Body of pancreas (tissue), 4 donors: ENCODE results near the gene ARHGAP9. TPM values are rescaled to one million over a fixed set of nuclear protein-coding genes. Genes with fewer than 3 reads are reported as not detected.

Source experiments
- ATAC-seq: fragments of 150-250 bp; one replicate; pipeline ENCODE4 v1.9.1; 2016
- DNase-seq, 4 donors: peaks; one replicate each; pipeline ENCODE4 v3.0.0-alpha.2; 2019
- H3K27ac ChIP-seq, 4 donors: fragments of 200-600 bp; sonication (generic); 1 replicate in 3 of 4; 2 replicates in 1 of 4; pipeline versions ENCODE4 v1.5.1 to v1.6.1; 2016 to 2019; ENCODE audit warnings: mild to moderate bottlenecking in 1 of 4, mixed read lengths in 1 of 4, moderate library complexity in 1 of 4
- H3K27me3 ChIP-seq, 2 donors: fragments of 200-600 bp; sonication (generic); one replicate each; pipeline ENCODE4 v1.6.0; 2016; ENCODE audit warnings: mild to moderate bottlenecking in 1 of 2
- H3K36me3 ChIP-seq, 2 donors: fragments of 200-600 bp; sonication (generic); replicated peaks in 1 of 2; 2 replicates each; pipeline ENCODE4 v1.5.1; 2016; ENCODE audit warnings: low read depth in 2 of 2; ENCODE audit not compliant: insufficient read depth in 1 of 2
- H3K4me1 ChIP-seq: fragments of 200-600 bp; sonication (generic); one replicate; pipeline ENCODE4 v1.6.0; 2016
- H3K4me3 ChIP-seq, 2 donors: fragments of 200-600 bp; sonication (generic); 1 replicate in 1 of 2; 2 replicates in 1 of 2; pipeline ENCODE4 v1.5.1; 2016 to 2019
- H3K9me3 ChIP-seq, 3 donors: fragments of 200-600 bp; sonication (generic); 1 replicate in 2 of 3; 2 replicates in 1 of 3; pipeline ENCODE4 v1.5.1; 2016
- CTCF ChIP-seq, 7 experiments: fragments of 450-650 bp in 4 of 7; fragments of 200-600 bp in 3 of 7; sonication (generic) in 3 of 7; IDR thresholded peaks; one replicate each; pipeline ENCODE4 v1.5.1; 2016 to 2019; ENCODE audit warnings: antibody characterized with exemption in 7 of 7
- POLR2A ChIP-seq, 3 donors: fragments of 450-650 bp; IDR thresholded peaks; one replicate each; pipeline ENCODE4 v1.6.1; 2016; ENCODE audit warnings: antibody characterized with exemption in 3 of 3, mild to moderate bottlenecking in 2 of 3
- WGBS, 2 donors: methylation state at CpG; one replicate each; pipeline ENCODE4 v1.1.5; 2017; 5-methylcytosine and 5-hydroxymethylcytosine counted together
- intact Hi-C: fragments of 100-400 bp; cut with DNase I; formaldehyde crosslinking; loops from one replicate; pipeline ENCODE4 v1.15.1; 2023
- total RNA-seq, 2 donors: library from RNA; depleted of rRNA; stranded (reverse); fragments of >200 nt; gene quantifications; one replicate each; pipeline ENCODE4 v1.1.0, GENCODE V29; 2016

Gene ARHGAP9
- total RNA-seq, 2 donors from 2014 or later: 18.9 TPM; not detected in 1

DNA sequence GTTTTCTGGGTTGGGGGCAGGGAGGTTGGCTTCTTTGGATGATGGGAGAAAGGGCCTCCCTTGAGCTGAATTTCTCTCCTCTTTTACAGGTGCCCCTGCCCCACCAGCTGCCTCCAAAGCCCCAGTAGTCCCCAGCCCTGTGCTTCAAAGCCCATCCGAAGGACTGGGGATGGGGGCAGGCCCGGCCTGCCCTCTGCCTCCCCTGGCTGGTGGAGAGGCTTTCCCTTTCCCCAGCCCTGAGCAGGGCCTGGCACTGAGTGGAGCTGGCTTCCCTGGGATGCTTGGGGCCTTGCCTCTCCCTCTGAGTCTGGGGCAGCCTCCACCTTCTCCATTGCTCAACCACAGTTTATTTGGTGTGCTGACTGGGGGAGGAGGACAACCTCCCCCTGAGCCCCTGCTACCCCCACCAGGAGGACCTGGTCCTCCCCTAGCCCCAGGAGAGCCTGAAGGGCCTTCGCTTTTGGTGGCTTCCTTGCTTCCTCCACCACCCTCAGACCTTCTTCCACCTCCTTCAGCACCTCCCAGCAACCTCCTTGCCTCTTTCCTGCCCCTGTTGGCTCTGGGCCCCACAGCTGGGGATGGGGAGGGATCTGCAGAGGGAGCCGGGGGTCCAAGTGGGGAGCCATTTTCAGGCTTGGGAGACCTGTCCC lies 46.9 kb upstream of the ARHGAP9 start:
- H3K36me3 ChIP-seq: peaks cover 4 to 23% of the 10 kb centered on the region in 2 donors
- intact Hi-C loops: no loop called here
- no peak overlapping the region for H3K4me3 ChIP-seq
- DNase-seq: no peak
- no peak for ATAC-seq
- peaks cover 35% of the 10 kb centered on the region for H3K4me1 ChIP-seq
- no peaks in the 10 kb centered on the region for H3K27me3 ChIP-seq
- no peak overlapping the region for H3K27ac ChIP-seq
- WGBS, 2 donors: 83 to 100% methylated on average over 1 to 4 of the region's 4 CpGs
- H3K9me3 ChIP-seq: no peaks in the 10 kb centered on the region
- TF ChIP-seq POLR2A (IDR thresholded peaks at IDR 0.05) (no peak), CTCF (IDR thresholded peaks at IDR 0.05) (no peak)

- DNase-seq: no peak
- Histone ChIP-seq H3K36me3 (peaks cover 4 to 20% of the 10 kb centered on the region in 2 donors), H3K9me3 (no peaks in the 10 kb centered on the region), H3K4me1 (peaks cover 43% of the 10 kb centered on the region), H3K27me3 (no peaks in the 10 kb centered on the region), H3K27ac (no peak overlapping the region), H3K4me3 (no peak overlapping the region)
- ATAC-seq: no peak
- 76 to 84% methylated on average over 16 of the region's 16 CpGs for WGBS, 2 donors
- intact Hi-C loops: no loop called here
- TF ChIP-seq POLR2A (IDR thresholded peaks at IDR 0.05) (no peak), CTCF (IDR thresholded peaks at IDR 0.05) (no peak)
Measured at GRCh38 chr12:57525615-57526383, 46.1 kb upstream of the ARHGAP9 start.

DNA sequence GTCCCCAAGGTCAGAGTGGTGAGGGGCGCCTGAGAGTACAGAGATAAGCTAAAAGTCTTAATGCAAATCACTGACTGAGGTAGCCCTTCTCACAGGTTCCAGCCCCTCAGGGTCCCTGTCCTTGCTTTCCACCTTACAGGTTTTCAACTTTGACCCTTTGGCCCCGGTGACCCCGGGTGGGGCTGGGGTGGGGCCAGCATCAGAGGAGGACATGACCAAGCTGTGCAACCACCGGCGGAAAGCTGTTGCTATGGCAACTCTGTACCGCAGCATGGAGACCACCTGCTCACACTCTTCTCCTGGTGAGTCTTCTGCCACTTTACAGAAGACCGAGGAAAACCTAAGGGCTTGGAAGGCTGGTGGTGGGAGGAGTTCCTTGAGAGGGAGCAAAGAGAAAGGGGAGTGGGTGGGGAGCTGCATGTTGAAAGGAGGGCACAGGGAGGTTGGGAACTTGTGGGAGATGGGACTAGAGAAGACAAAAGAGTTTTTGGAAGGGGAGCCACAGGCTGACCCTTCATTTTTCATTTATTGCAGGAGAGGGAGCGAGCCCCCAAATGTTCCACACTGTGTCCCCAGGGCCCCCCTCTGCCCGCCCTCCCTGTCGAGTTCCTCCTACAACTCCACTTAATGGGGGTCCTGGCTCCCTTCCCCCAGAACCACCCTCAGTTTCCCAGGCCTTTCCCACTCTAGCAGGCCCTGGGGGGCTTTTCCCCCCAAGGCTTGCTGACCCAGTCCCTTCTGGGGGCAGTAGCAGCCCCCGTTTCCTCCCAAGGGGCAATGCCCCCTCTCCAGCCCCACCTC lies 45.3 kb upstream of the ARHGAP9 start:
- TF ChIP-seq POLR2A (IDR thresholded peaks at IDR 0.05) (no peak), CTCF (IDR thresholded peaks at IDR 0.05) (no peak)
- DNase-seq (no peak), ATAC-seq (no peak)
- 54 to 57% methylated on average over 11 of the region's 11 CpGs for WGBS, 2 donors
- peaks cover 4 to 12% of the 10 kb centered on the region in 2 donors for H3K36me3 ChIP-seq
- intact Hi-C loops: no loop called here
- H3K4me3 ChIP-seq: no peak overlapping the region
- H3K27me3 ChIP-seq: no peaks in the 10 kb centered on the region
- H3K4me1 ChIP-seq: peaks cover 43% of the 10 kb centered on the region
- no peaks in the 10 kb centered on the region for H3K9me3 ChIP-seq
- peak overlapping the region in 1 of 4 donors; percentile 98 for H3K27ac ChIP-seq

DNA sequence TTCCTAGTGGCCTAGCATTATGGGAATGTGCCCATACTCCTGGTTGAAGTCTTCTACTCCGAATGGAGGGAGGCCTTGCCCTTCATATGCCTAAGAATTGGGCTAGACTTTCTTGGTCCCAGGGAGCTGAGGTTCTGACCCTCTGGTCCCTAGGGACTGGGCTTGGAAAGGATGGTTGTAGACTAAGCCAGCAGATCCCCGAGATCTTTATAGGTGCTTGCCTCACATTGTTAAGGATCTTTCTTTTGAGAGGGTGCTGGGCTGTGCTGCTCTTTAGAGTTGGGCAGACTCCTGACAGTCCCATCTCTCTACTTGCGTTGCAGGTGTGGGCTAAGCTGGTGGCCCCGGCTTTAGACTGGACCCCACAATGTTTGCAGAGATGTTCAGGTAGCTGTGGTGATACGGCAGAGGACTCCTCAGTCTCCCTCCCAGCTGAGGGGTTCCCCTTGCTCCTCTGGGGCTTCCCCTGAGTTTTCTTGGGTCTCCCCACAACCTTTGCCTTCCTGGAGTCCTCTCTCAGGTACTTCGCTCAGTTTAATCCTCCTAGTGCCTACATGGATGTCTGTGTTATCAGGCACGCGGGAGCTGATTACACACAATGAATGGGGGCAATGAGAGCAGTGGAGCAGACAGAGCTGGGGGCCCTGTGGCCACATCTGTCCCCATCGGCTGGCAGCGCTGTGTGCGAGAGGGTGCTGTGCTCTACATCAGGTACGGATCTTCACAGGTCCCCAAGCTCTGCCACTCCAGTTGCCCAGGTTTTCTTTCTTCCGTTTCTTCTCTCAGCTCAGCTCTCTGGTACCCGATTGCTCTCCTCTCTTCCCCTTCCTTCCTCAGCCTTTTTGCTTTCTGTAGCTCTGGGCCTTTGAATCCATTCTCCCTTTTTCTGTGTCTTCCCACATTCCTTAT lies 44.3 kb upstream of the ARHGAP9 start:
- peaks cover 49% of the 10 kb centered on the region for H3K4me1 ChIP-seq
- ATAC-seq (no peak), DNase-seq (no peak)
- no peaks in the 10 kb centered on the region for H3K27me3 ChIP-seq
- peaks cover 0 to 12% of the 10 kb centered on the region in 2 donors for H3K36me3 ChIP-seq
- WGBS, 2 donors: 49 to 63% methylated on average over 12 to 14 of the region's 14 CpGs
- TF ChIP-seq CTCF (IDR thresholded peaks at IDR 0.05) (no peak), POLR2A (IDR thresholded peaks at IDR 0.05) (no peak)
- H3K27ac ChIP-seq: peak overlapping the region; percentile 95 to 99 (median 98)
- H3K9me3 ChIP-seq: no peaks in the 10 kb centered on the region
- H3K4me3 ChIP-seq: peak overlapping the region in 1 of 2 donors; percentile 37
- intact Hi-C loops: no loop called here
